Hair follicular keratinocyte (primary cell): ENCODE measurements around the gene CXCL12. TPM values are rescaled to one million over a fixed set of nuclear protein-coding genes. Genes with fewer than 3 reads are reported as not detected.

Experiments used
- total RNA-seq: library from RNA; depleted of rRNA; stranded (reverse); fragments of >200 nt; gene quantifications from 2 replicates; pipeline ENCODE4 v1.2.3, GENCODE V29; 2015

The CXCL12 gene
- not detected in 2 replicates for total RNA-seq

GRCh38 chr10:44385026-44385695 is at the start of gene CXCL12:
Gene CXCL12, minus strand, starts transcription at chr10:44385097. Its CDS starts 92 bp downstream, at chr10:44385005.

